K562 (cell line): ENCODE results near the gene EYA2.

Experiments
- CTCF ChIP-seq, 3 experiments: IDR thresholded peaks in 2 of 3; conservative IDR thresholded peaks in 1 of 3; 2 replicates each; pipeline ENCODE4 v1.5.1; 2011 to 2012; ENCODE audit warnings: low read length in 3 of 3, mild to moderate bottlenecking in 3 of 3, control low read depth in 2 of 3, improper control_type of control experiment in 1 of 3, inconsistent platforms in 1 of 3, low read depth in 1 of 3, mixed read lengths in 1 of 3, moderate library complexity in 1 of 3; ENCODE audit not compliant: insufficient read depth in 2 of 3
- NR1H2 ChIP-seq: sonication (generic); formaldehyde crosslinking; IDR thresholded peaks from 2 replicates; pipeline ENCODE4 v1.4.0; 2020; ENCODE audit warnings: mild to moderate bottlenecking, missing genetic modification reagents
- ZNF316 ChIP-seq: fragments of 450-650 bp; IDR thresholded peaks from 2 replicates; pipeline ENCODE4 v1.6.1; 2016

DNA sequence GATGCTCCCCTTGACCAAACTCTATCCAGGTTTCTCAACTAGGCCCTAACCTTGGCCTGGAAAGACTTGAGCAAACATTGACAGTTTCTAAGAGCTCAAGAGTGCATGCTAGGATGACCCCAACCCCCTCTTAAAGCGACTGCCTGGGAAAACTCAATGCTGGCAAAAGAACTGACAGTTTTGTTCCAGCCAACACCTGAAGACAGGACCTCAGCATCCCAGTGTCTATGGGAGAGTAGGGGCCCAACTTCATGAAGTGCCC is 341.9 kb downstream of the EYA2 start:
- TF ChIP-seq NR1H2 (CRISPR knock-in tag) (no peak), CTCF (IDR thresholded peaks at IDR 0.05 in 2 of 3, conservative IDR thresholded peaks at IDR 0.05 in 1 of 3; ENCODE audit: insufficient read depth in 2 of 3, low read depth in 1 of 3, low read length in 3 of 3) (no peak), ZNF316 (no peak)
